ENCODE results near the gene WWP2.
"Not testable (repeated sequence)": the region's sequence is repeated elsewhere in the genome, so short reads cannot be mapped to it uniquely, and the experiment has no call there.

WWP2 gene

GRCh38 chr16:69831212-69832123 is 69.3 kb downstream of the WWP2 start:
- no peak for DNase-seq (ENCODE audit: low read depth)

GRCh38 chr16:69833357-69834282 is 71.5 kb downstream of the WWP2 start:
- DNase-seq (ENCODE audit: low read depth): no peak

GRCh38 chr16:69834807-69835466 is 72.8 kb downstream of the WWP2 start:
- DNase-seq (ENCODE audit: low read depth): no peak

- DNase-seq (ENCODE audit: low read depth): no peak
Observed at GRCh38 chr16:69836257-69836656, 74.1 kb downstream of the WWP2 start.

GRCh38 chr16:69837380-69837779 is 75.2 kb downstream of the WWP2 start:
- DNase-seq (ENCODE audit: low read depth): no peak

GRCh38 chr16:69838489-69838888 is 76.4 kb downstream of the WWP2 start:
- DNase-seq (ENCODE audit: low read depth): no peak

GRCh38 chr16:69839240-69839688 is 77.1 kb downstream of the WWP2 start:
- no peak for DNase-seq (ENCODE audit: low read depth)

GRCh38 chr16:69839798-69840409 is 77.8 kb downstream of the WWP2 start:
- no peak for DNase-seq (ENCODE audit: low read depth)

- DNase-seq (ENCODE audit: low read depth): no peak
Observed at GRCh38 chr16:69840975-69841374, 78.8 kb downstream of the WWP2 start.

- DNase-seq (ENCODE audit: low read depth): no peak
Observed at GRCh38 chr16:69844441-69844840, 82.3 kb downstream of the WWP2 start.

GRCh38 chr16:69845181-69845580 is 83.0 kb downstream of the WWP2 start:
- no peak for DNase-seq (ENCODE audit: low read depth)

GRCh38 chr16:69847643-69848042 is 85.5 kb downstream of the WWP2 start:
- DNase-seq (ENCODE audit: low read depth): no peak

GRCh38 chr16:69848637-69849545 is 86.8 kb downstream of the WWP2 start:
- DNase-seq (ENCODE audit: low read depth): no peak

GRCh38 chr16:69851491-69852240 is 89.5 kb downstream of the WWP2 start:
- no peak for DNase-seq (ENCODE audit: low read depth)

- DNase-seq (ENCODE audit: low read depth): no peak
Observed at GRCh38 chr16:69852815-69853214, 90.7 kb downstream of the WWP2 start.

- DNase-seq (ENCODE audit: low read depth): no peak
Observed at GRCh38 chr16:69853481-69853880, 91.3 kb downstream of the WWP2 start.

GRCh38 chr16:69854776-69855175 is 92.6 kb downstream of the WWP2 start:
- not testable (repeated sequence) for DNase-seq (ENCODE audit: low read depth)

GRCh38 chr16:69855592-69855991 is 93.5 kb downstream of the WWP2 start:
- no peak for DNase-seq (ENCODE audit: low read depth)

- DNase-seq (ENCODE audit: low read depth): no peak
Observed at GRCh38 chr16:69858191-69859104, 96.3 kb downstream of the WWP2 start.

Measured in CMK (cell line).